Frontal cortex (tissue), 4 donors: Measurements from ENCODE around the gene OTOL1. TPM values are rescaled to one million over a fixed set of nuclear protein-coding genes. Genes with fewer than 3 reads are reported as not detected.
A peak's percentile ranks its signal among the peaks of the same experiment; 100 is the strongest.
"Not testable (repeated sequence)": the region's sequence is repeated elsewhere in the genome, so short reads cannot be mapped to it uniquely, and the experiment has no call there.

Experiments used
- DNase-seq, 2 donors: peaks; one replicate each; pipeline ENCODE4 v3.0.0; 2012; ENCODE audit warnings: low spot score in 2 of 2
- FAIRE-seq: peaks from 2 replicates; lab custom pipeline; 2012; peaks lifted over from hg19 to GRCh38; lab: Jason Lieb, UNC
- total RNA-seq: library from RNA; depleted of rRNA; stranded (reverse); fragments of >200 nt; gene quantifications from one replicate; pipeline ENCODE4 v1.2.3, GENCODE V29; 2014
- donor health status: control.
- donor health status: control.
- donor health status: control.

OTOL1 gene
- total RNA-seq: 0.41 TPM

DNA sequence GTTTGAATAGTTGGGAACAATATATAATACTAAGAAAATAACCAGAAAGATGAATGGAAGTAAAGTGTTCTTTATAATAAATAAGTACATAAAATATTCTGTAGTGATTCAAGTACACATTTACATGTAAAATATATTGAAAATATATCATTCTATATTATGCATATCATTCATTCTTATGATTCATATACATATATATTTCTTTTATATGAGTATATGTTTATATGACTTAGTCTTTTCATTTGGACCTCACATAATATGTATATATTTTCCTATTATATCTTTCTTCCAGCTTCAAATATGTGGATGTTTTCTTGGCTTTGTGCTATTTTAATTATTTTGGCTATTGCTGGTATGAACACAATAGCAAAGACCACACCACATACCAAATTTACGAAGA, at the start of gene OTOL1:
Gene OTOL1, plus strand, starts transcription at position 301 of the 400 bp plus-strand sequence. Its CDS starts 0 bp downstream, at position 301.
- DNase-seq (no peak), FAIRE-seq (peak; percentile 75)

GRCh38 chr3:161449785-161450184, 46.8 kb upstream of the OTOL1 start:
- DNase-seq (no peak), FAIRE-seq (no peak)

DNA sequence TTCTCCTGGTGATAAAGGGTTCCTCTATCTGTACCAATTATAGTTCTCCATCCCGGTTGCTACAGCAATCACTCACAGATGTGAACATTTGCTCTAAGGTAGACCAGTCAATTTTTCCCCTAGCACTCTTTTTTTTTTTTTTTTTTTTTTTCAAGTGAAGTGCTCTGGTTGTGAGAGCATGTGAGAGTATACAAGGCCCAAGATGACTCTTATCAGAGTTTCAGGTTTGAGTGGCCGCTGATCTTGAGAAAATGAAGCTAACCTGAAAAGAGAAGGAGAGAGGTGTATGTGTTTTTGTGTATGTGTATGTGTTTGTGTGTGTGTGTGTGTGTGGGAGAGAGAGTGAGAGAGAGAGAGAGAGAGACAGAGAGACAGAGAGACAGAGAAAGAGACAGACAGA, 44.4 kb upstream of the OTOL1 start:
- DNase-seq: no peak

GRCh38 chr3:161454615-161455014, 42.0 kb upstream of the OTOL1 start:
- FAIRE-seq (no peak), DNase-seq (no peak)

More for the DNA sequence above, 44.4 kb upstream of the OTOL1 start:
- no peak for FAIRE-seq

GRCh38 chr3:161455962-161456361, 40.6 kb upstream of the OTOL1 start:
- DNase-seq: no peak
- no peak for FAIRE-seq

DNA sequence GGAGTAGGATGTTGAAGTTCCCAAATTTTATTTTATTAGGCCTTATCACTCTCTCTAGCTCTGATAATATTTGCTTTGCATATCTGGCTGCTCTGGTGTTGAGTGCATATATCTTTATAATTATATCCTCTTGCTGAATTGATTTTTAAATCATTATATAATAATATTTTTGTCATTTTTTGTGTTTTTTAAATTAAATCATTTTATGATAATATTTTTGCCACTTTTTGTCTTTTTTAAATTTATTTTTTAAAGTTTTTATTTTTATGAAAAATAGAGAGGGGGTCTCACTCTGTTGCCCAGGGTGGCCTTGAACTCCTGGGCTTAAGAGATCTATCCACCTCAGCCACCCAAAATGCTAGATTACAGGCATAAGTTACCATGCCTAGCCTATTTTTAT, 34.5 kb upstream of the OTOL1 start:
- FAIRE-seq: peak; percentile 31
- no peak for DNase-seq

DNA sequence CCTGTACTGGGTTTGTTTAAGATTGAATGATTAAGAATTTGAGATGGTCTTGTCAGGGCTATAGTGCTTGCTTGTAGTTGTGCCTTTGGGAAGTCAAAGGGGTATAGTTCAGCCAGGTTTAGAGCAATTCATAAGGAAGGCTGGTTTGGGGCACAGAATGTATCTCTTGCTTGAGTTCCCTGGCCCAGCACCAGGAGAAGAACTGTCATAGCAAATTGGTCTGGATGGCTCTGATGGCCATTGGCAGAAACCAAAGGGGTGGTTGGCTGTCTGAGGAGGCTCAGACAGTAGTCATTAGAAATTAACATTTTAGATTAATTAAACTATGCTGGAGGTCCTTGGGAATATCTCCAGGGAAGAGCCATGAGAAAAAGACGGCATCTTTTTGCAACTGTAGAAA, 25.4 kb upstream of the OTOL1 start:
- FAIRE-seq: no peak
- DNase-seq: no peak

- FAIRE-seq: no peak
Measured at GRCh38 chr3:161474139-161474538, 22.5 kb upstream of the OTOL1 start.

DNA sequence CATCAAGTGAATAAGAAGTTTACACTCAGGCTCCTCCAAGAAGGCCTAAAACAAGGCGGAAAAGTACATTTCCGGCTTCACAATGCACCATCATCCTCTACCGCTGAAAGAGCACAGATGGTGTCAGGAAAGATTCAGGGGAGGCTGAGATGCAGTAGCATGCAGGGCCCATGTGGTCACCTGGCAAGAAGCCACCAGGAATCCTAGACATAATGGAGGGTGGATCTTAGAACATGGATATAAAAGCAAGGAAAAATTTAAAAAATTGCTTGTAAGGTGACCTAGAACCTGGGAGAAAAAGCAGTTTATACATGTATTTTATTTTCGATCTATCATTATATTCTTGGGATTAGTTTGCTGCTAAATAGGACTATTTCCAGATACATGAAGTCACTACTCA, 21.9 kb upstream of the OTOL1 start:
- FAIRE-seq (no peak), DNase-seq (no peak)

More at GRCh38 chr3:161474139-161474538, 22.5 kb upstream of the OTOL1 start:
- no peak for DNase-seq

GRCh38 chr3:161475206-161475605, 21.4 kb upstream of the OTOL1 start:
- FAIRE-seq: no peak

DNA sequence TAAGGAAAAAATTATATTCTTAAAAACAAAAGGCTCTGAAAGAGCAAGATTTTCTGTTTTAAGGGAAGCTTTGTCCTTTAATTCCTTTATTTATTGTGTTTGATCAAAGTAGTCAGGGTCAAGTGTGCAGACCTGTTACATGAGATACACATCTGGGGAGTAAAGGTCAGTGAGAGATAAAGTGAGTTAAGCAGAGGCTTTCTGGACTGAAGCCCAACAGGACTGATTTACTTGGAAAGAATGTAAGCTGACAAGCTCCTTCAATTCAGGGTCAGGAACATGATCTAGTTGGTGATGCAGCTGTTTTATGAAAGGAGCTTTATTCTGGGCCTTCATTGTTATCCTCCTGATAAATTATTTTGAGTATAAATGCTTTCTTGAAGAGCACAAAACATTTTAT, 20.7 kb upstream of the OTOL1 start:
- FAIRE-seq: no peak

More at GRCh38 chr3:161475206-161475605, 21.4 kb upstream of the OTOL1 start:
- no peak for DNase-seq

GRCh38 chr3:161484226-161484625, 12.4 kb upstream of the OTOL1 start:
- FAIRE-seq (no peak), DNase-seq (no peak)

More for the DNA sequence above, 20.7 kb upstream of the OTOL1 start:
- DNase-seq: no peak

DNA sequence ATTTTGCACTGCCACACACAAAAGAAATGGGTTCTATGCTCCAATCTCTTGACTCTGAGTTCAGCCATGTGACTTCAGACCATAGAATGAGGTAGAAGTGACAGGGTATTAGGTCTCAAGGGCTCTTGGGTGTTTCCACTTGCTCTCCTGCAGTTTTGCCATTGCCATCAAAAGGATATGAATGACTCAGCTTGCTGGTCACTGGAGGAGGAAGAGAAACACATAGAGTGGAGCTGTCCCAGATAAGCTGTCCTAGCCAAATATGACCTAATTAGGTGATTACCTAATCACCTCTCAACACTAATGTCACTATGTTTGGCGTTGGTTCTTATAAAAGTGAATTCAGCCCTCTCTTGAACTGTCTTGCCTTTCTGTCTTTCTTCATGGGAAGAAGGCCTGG, 8.3 kb upstream of the OTOL1 start:
- not testable (repeated sequence) for FAIRE-seq, DNase-seq

DNA sequence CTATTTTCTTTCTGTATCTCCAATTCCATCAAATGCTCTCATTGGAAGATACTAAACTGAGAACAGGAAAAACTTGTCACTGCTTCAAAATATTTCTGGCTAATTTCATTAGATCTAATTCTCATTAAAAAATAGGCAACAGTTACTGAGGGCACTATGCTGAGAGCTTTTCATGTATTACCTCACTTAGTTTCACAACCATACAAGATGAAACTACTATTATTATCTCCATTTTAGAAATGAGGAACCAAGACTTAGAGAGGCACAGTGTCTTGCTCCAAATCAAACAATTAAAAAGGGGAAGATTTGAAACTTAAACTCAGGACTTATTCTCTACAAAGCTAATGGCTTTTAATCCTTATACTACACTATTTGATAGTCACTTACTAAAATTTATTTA, 7.2 kb upstream of the OTOL1 start:
- DNase-seq (no peak), FAIRE-seq (no peak)

GRCh38 chr3:161490845-161491244, 5.8 kb upstream of the OTOL1 start:
- not testable (repeated sequence) for FAIRE-seq, DNase-seq

GRCh38 chr3:161498259-161498921, 1.8 kb downstream of the OTOL1 start:
- no peak for DNase-seq
- FAIRE-seq: no peak

DNA sequence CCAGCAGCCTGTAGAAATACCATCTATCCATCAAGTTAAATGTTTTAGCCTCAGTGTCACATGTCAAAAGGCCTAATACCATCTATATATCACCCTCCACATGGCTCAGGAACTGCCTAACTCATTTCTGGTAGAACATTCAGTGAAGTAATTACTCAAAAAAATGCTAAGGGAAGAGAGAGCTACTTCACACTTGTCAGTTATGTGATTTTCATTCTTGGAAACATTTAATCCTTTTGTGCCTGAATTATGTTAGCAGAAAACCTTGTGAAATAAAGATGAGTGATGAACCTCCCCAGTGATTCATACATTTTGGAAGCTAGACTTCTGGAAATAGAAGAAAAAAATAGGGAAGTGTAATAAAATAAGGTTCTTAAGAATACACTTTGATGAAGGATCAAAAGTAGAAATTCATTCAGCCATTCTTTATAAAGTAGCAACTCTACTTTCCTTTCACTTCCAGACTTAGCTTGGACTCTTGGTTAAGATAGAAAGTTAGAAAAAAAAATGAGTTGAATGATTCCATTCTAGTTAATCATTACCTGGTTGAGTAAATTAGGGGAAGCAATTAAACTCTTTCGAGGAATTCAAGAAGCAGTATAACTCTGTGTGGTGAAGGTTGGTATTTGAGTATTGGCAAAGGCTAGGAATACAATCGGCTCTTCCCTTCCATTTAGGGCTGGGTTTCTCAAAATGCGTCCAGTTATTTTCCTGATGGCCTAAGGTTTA, 3.6 kb downstream of the OTOL1 start:
- no peak for FAIRE-seq
- DNase-seq: no peak

DNA sequence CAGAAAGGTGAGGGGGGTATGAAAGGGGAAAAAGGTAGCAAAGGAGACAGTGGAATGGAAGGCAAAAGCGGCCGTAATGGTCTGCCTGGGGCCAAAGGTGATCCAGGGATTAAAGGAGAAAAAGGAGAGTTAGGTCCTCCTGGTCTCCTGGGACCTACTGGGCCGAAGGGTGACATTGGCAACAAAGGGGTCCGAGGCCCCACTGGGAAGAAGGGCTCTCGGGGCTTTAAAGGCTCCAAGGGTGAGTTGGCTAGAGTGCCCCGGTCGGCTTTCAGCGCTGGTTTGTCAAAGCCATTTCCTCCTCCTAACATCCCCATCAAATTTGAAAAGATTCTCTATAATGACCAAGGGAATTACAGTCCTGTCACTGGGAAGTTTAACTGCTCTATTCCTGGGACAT, 6.7 kb downstream of the OTOL1 start:
- FAIRE-seq: no peak
- DNase-seq: no peak

DNA sequence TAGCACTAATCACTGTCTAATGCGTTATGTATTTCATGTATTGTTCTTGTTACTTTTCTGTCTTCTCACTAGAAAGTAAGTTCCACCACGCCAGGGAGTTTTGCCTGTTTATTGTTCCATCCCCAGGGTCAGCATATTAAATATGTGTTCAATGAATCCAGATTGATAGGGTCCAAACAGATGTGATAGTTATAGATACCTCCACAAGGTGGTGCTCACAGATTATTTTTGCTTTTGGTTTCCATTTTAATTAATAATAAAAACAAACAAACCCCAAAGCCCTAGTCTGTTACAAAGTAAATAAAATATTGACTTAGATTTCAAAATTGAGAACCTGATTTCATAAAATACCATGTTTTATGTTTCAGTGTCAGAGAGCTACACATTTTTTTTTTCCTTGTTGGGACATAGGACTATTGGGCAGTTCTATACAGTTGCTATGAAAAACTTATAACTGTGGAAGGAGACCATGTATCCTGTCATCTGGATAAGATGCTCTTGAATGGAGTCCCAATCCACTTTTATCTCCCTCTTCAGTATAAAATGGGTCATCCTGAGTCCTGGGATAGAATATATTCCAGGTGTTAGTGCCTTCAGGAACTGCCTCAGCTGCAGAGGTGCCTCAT, 12.4 kb downstream of the OTOL1 start:
- DNase-seq (no peak), FAIRE-seq (no peak)

DNA sequence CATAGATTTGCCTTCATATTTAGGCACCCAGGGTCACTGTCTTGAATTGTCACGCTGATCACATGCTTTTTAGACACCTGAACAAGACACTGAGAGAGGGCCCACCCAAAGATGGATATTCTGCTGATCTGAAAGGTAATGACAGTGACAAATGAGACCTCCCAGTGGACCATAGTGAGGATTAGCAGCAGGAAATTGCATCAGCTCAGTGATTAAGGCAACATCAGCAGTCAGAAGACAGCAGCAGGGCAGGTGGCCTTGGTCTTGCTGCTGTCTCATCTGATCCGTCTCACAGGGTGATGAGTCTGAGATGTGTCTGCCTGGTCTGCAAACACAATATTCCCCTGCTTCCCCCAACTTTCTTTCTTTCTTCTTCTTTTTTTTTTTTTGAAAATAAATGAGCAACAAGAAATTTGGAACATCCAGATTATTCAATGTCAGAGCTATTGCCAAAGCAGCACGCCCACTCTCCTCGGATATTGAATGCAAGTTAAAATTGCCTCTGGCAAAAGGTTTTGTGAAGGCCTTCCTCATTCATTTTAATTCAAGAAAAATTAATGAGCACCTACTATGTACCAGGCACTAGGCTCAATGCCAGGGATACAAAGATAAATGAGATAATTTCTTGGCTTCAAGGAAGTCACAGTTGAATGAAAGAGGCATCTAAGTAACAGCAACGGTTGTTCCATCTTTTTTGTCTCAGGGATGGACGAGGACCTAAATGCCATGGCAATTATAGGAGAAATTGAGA, 14.1 kb downstream of the OTOL1 start:
- DNase-seq (no peak), FAIRE-seq (no peak)
